Panc1 (cell line): ENCODE results near the gene NT5DC3. TPM values are rescaled to one million over a fixed set of nuclear protein-coding genes. Genes with fewer than 3 reads are reported as not detected.

Experiments
- ATAC-seq: fragments of 200-7000 bp; cut with Tn5 transposase; 2 replicates; pipeline ENCODE4 v1.9.1; 2020; ENCODE audit warnings: mild to moderate bottlenecking, moderate library complexity
- BruUV-seq: library from RNA; stranded (reverse); fragments of 400-500 nt; replicated peaks from 2 replicates; lab custom pipeline; 2021; lab: Mats Ljungman, UMichigan
- CTCF ChIA-PET: fragments of 300-600 bp; sonication (Branson Sonifier 250); formaldehyde crosslinking; loops from one replicate; lab custom pipeline; 2022; ENCODE audit warnings: antibody characterized with exemption; lab: Charles Lee
- POLR2A ChIA-PET: fragments of 300-600 bp; sonication (Branson Sonifier 250); formaldehyde crosslinking; loops from one replicate; lab custom pipeline; 2022; ENCODE audit warnings: antibody characterized with exemption; lab: Charles Lee
- DNase-seq: peaks from one replicate; pipeline ENCODE4 v3.0.0-alpha.2; 2010; ENCODE audit warnings: low read depth, low spot score
- H3K27ac ChIP-seq: 2 replicates; pipeline ENCODE4 v1.5.1; 2011; ENCODE audit warnings: mild to moderate bottlenecking, low read length, inconsistent platforms
- H3K27me3 ChIP-seq: fragments of 200-500 bp; sonication (Bioruptor generic); 2 replicates; pipeline ENCODE4 v1.6.0; 2014; ENCODE audit warnings: low read length, inconsistent platforms; ENCODE audit not compliant: control insufficient read depth, insufficient read depth
- H3K36me3 ChIP-seq: fragments of 200-500 bp; sonication (Bioruptor generic); 2 replicates; pipeline ENCODE4 v1.5.1; 2014; ENCODE audit warnings: inconsistent platforms, mild to moderate bottlenecking, low read length, moderate library complexity; ENCODE audit not compliant: control insufficient read depth, insufficient read depth
- H3K4me1 ChIP-seq: 2 replicates; pipeline ENCODE4 v1.5.1; 2011; ENCODE audit warnings: inconsistent platforms, mild to moderate bottlenecking, low read length, moderate library complexity; ENCODE audit not compliant: control insufficient read depth, insufficient read depth
- H3K4me3 ChIP-seq, 2 experiments: 2 replicates each; pipeline ENCODE4 v1.5.1; 2011 to 2012; ENCODE audit warnings: low read depth in 2 of 2, low read length in 2 of 2, mild to moderate bottlenecking in 2 of 2, inconsistent platforms in 1 of 2, moderate library complexity in 1 of 2
- H3K9me3 ChIP-seq: fragments of 200-500 bp; sonication (Bioruptor generic); 2 replicates; pipeline ENCODE4 v1.5.1; 2014; ENCODE audit warnings: low read depth, mild to moderate bottlenecking, inconsistent platforms, low read length, moderate library complexity; ENCODE audit not compliant: control insufficient read depth, insufficient read depth
- CTCF ChIP-seq: fragments of 450-650 bp; IDR thresholded peaks from 2 replicates; pipeline ENCODE4 v1.5.1; 2017; ENCODE audit warnings: mild to moderate bottlenecking
- POLR2AphosphoS5 ChIP-seq: IDR thresholded peaks from 2 replicates; pipeline ENCODE4 v1.6.1; 2012; ENCODE audit warnings: mild to moderate bottlenecking, low read depth, low read length, moderate library complexity
- REST ChIP-seq, 2 experiments: IDR thresholded peaks; 2 replicates each; pipeline ENCODE4 v1.6.1; 2011 to 2012; ENCODE audit warnings: low read depth in 2 of 2, control low read depth in 1 of 2, low read length in 1 of 2, mild to moderate bottlenecking in 1 of 2, moderate library complexity in 1 of 2; ENCODE audit not compliant: insufficient read depth in 1 of 2
- SIN3A ChIP-seq: IDR thresholded peaks from 2 replicates; pipeline ENCODE4 v1.6.1; 2012; ENCODE audit warnings: low read depth, mild to moderate bottlenecking, low read length, moderate library complexity, borderline replicate concordance; ENCODE audit not compliant: insufficient read depth
- TCF7L2 ChIP-seq: IDR thresholded peaks from 2 replicates; pipeline ENCODE4 v1.6.1; 2011; ENCODE audit warnings: mild to moderate bottlenecking, low read depth, low read length, inconsistent platforms
- in situ Hi-C: cut with HindIII; loops from 2 replicates; pipeline ENCODE4 v1.10.0; 2016; ENCODE audit warnings: low sequenced_read_pairs, low pct_unique_long_range_greater_than_20kb
- intact Hi-C: fragments of 100-400 bp; cut with micrococcal nuclease; formaldehyde crosslinking; loops from one replicate; pipeline ENCODE4 v1.10.0; 2022; ENCODE audit not compliant: unreplicated experiment
- total RNA-seq: library from RNA; stranded (reverse); gene quantifications from one replicate; pipeline ENCODE4 v1.2.1, GENCODE V29; 2021; ENCODE audit not compliant: unreplicated experiment

NT5DC3 gene
- total RNA-seq, 1 experiment from 2014 or later: 24.9 TPM

GRCh38 chr12:103807561-103808238 is 33.3 kb downstream of the NT5DC3 start:
- no TSS peak for BruUV-seq
- Histone ChIP-seq H3K9me3 (no peaks in the 10 kb centered on the region), H3K4me1 (peaks cover 33% of the 10 kb centered on the region), H3K4me3 (no peak overlapping the region), H3K36me3 (peaks cover 13% of the 10 kb centered on the region), H3K27ac (0 out of 2 replicates have a peak overlapping the region, but pooled peaks have one; percentile 45), H3K27me3 (no peaks in the 10 kb centered on the region)
- DNase-seq (no peak), ATAC-seq (no peak)
- in situ Hi-C loops: no loop called here
- intact Hi-C loops: no loop called here
- TF ChIP-seq CTCF (no peak), POLR2AphosphoS5 (no peak), REST (IDR thresholded peaks at IDR 0.05; ENCODE audit: insufficient read depth in 1 of 2, low read depth in 2 of 2, low read length in 1 of 2) (no peak), SIN3A (no peak)
- ChIA-PET CTCF (no interaction called here), POLR2A (no interaction called here)

GRCh38 chr12:103806803-103807202 is 34.2 kb downstream of the NT5DC3 start:
- no peak for DNase-seq

More at GRCh38 chr12:103806803-103807202, 34.2 kb downstream of the NT5DC3 start:
- ChIA-PET POLR2A (interaction anchor here (0.6 kb wide), 1 partner anchor 227 kb away, joined by 5 read pairs; no protein-coding TSS in a partner anchor), CTCF (no interaction called here)
- no peaks in the 10 kb centered on the region for H3K27me3 ChIP-seq
- no peak overlapping the region for H3K4me3 ChIP-seq
- H3K36me3 ChIP-seq: peaks cover 7% of the 10 kb centered on the region; the same call in 1 of the 2 replicates
- TF ChIP-seq CTCF (no peak), REST (IDR thresholded peaks at IDR 0.05; ENCODE audit: insufficient read depth in 1 of 2, low read depth in 2 of 2, low read length in 1 of 2) (no peak), SIN3A (no peak), TCF7L2 (no peak), POLR2AphosphoS5 (no peak)
- intact Hi-C loops: no loop called here
- peak overlapping the region; percentile 45 for H3K27ac ChIP-seq
- ATAC-seq: no peak
- in situ Hi-C loops: no loop called here
- H3K4me1 ChIP-seq: peaks cover 33% of the 10 kb centered on the region
- H3K9me3 ChIP-seq: no peaks in the 10 kb centered on the region
- no TSS peak for BruUV-seq
